GM23248 (cell line): Measurements from ENCODE around the gene EIF3A.

ENCODE experiments used
- EZH2 ChIP-seq: fragments of 200-600 bp; sonication (generic); IDR thresholded peaks from 2 replicates; pipeline ENCODE4 v1.6.1; 2018; ENCODE audit warnings: antibody characterized with exemption, mild to moderate bottlenecking; ENCODE audit not compliant: insufficient read depth, poor library complexity, severe bottlenecking
- EZH2phosphoT487 ChIP-seq: fragments of 200-600 bp; sonication (generic); IDR thresholded peaks from 2 replicates; pipeline ENCODE4 v1.6.1; 2018; ENCODE audit warnings: antibody characterized with exemption, moderate library complexity, mild to moderate bottlenecking, low read depth; ENCODE audit not compliant: insufficient read depth

DNA sequence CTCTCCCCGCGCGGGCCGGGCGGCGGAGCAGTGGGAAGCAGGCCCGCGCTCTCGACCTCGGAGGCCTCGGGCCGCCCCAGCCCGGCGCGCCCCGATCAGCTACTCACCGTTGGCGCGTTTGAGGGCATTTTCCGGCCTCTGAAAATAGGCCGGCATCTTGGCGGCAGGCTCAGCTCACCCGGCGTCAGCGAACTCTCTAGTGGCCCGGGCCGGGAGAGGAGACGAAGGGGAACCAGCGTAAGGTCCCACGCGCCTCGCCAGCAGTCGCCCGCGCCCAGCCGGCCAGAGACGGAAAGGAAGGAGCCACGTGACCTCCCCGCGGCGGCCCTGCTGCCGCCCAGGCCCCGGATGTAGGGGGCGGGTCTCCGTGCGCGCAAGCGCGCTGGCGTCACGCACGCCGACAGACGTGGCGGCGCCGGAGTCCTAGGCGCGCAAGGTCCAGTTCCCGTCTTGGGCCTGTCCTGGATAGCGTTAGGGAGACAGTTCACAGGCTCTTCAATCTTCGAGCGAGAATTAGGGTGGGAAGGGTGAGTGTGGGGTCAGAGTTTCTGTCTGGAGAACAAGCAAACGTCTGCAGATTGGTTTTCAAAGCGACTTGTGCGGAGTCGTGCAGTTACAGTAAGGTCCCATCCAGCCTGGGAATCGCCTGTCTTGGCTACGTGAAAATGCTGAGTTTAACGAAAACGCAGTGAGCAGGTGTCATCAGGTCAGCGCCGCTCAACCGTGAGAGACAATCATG is at the start of gene EIF3A:
- TF ChIP-seq EZH2 (no peak), EZH2phosphoT487 (no peak)
